GM19467 (cell line): ENCODE data around the gene ITPR1.

Experiments
- ATAC-seq: cut with Tn5 transposase; IDR thresholded peaks from one replicate; pipeline ENCODE4 v1.9.1; 2021; ENCODE audit warnings: mild to moderate bottlenecking, moderate library complexity; ENCODE audit not compliant: unreplicated experiment

ITPR1 gene

GRCh38 chr3:4819746-4820145 lies 326.6 kb downstream of the ITPR1 start:
- ATAC-seq = no peak

- ATAC-seq = no peak
These were observed 327.4 kb downstream of the ITPR1 start for GRCh38 chr3:4820296-4821121.

- ATAC-seq = no peak
These were observed 328.2 kb downstream of the ITPR1 start for GRCh38 chr3:4821338-4821737.

GRCh38 chr3:4821975-4822374 lies 328.8 kb downstream of the ITPR1 start:
- ATAC-seq = peak; percentile 50

- ATAC-seq = no peak
These were observed 329.4 kb downstream of the ITPR1 start for GRCh38 chr3:4822568-4822967.

GRCh38 chr3:4823385-4823784 lies 330.2 kb downstream of the ITPR1 start:
- no peak for ATAC-seq

- ATAC-seq = no peak
These were observed 331.1 kb downstream of the ITPR1 start for GRCh38 chr3:4823986-4824925.

- no peak for ATAC-seq
These were observed 331.8 kb downstream of the ITPR1 start for GRCh38 chr3:4824926-4825325.

GRCh38 chr3:4825436-4826236 lies 332.5 kb downstream of the ITPR1 start:
- no peak for ATAC-seq

- no peak for ATAC-seq
These were observed 333.3 kb downstream of the ITPR1 start for GRCh38 chr3:4826237-4827100.

- ATAC-seq = no peak
These were observed 334.6 kb downstream of the ITPR1 start for GRCh38 chr3:4827767-4828166.

- no peak for ATAC-seq
These were observed 335.3 kb downstream of the ITPR1 start for GRCh38 chr3:4828279-4829030.

- no peak for ATAC-seq
These were observed 335.9 kb downstream of the ITPR1 start for GRCh38 chr3:4829031-4829394.

- ATAC-seq = no peak
These were observed 337.4 kb downstream of the ITPR1 start for GRCh38 chr3:4830586-4830914.

- no peak for ATAC-seq
These were observed 338.4 kb downstream of the ITPR1 start for GRCh38 chr3:4831580-4831950.

GRCh38 chr3:4833471-4833870 lies 340.3 kb downstream of the ITPR1 start:
- ATAC-seq = no peak

- peak; percentile 52 for ATAC-seq
These were observed 341.3 kb downstream of the ITPR1 start for GRCh38 chr3:4834403-4834866.

- no peak for ATAC-seq
These were observed 342.5 kb downstream of the ITPR1 start for GRCh38 chr3:4835616-4836043.

GRCh38 chr3:4836516-4836915 lies 343.4 kb downstream of the ITPR1 start:
- ATAC-seq = no peak
